Activated CD4-positive, CD25-positive, alpha-beta regulatory T cell (primary cell): ENCODE results near the gene MAGEB3.
"Not testable (repeated sequence)": the region's sequence is repeated elsewhere in the genome, so short reads cannot be mapped to it uniquely, and the experiment has no call there.

Source experiments
- DNase-seq, 4 experiments: peaks; one replicate each; lab custom pipeline; 2025; lab: John Stamatoyannopoulos, UW

MAGEB3 gene, protein sequence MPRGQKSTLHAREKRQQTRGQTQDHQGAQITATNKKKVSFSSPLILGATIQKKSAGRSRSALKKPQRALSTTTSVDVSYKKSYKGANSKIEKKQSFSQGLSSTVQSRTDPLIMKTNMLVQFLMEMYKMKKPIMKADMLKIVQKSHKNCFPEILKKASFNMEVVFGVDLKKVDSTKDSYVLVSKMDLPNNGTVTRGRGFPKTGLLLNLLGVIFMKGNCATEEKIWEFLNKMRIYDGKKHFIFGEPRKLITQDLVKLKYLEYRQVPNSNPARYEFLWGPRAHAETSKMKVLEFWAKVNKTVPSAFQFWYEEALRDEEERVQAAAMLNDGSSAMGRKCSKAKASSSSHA

DNA sequence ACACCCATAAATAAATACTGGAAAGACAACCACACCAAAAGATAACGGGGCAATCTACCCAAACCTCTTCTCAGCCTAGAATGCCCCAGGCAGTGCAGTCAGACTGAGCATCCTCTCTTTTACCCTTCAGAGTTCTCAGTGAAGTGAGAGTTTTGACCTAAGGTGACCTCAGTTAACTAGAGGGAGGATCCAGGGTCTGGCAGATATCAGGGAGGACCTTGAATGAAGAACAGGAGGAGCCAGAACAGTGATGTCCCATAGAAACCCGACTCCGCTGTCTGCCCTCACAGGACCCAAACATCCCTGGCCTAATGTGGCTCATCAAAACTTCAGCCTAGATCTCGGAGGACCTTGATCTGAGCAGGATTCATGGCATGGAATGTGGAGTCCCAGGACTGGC lies at the start of gene MAGEB3:
Gene MAGEB3, plus strand, starts transcription at position 263 of the 400 bp plus-strand sequence. CDS start 5,268 bp downstream, outside the sequence.
- no peak for DNase-seq

DNA sequence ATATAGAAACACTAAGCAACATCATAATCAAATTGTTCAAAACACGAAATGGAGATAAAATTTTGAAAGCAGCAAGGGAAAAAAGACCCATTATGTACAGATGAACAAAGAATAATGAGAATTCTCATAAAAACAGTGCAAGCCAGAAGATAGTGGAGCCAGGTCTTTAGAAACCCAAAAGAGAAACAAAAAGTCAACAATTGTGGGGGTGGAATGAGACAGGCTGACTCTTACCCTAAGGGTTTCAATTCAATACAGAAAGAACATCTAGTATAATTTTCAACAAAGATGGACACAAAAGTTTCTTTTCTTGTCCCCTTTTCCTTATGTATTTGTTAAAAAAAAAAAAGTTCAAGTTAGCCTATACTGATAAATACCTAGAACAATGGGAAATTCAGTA lies 49.1 kb upstream of the MAGEB3 start:
- no peak for DNase-seq

DNA sequence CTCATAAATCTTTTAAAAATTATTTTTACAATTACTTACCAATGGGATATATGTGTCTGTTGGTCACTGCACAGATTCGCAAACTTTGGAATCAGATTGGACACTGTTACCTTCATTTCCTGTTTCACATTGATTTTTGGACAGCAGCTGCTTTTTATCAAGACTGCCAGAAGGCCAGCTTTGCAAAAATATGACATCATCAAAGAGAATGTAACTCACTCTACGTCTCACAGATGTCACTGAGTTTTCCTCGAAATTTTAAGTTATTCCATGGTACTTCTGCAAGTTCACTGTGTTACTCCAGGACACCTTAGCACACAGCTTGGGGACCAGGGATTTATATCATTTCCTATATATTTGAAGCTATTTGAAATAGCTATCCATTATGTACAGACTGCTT lies 46.9 kb upstream of the MAGEB3 start:
- DNase-seq: no peak

DNA sequence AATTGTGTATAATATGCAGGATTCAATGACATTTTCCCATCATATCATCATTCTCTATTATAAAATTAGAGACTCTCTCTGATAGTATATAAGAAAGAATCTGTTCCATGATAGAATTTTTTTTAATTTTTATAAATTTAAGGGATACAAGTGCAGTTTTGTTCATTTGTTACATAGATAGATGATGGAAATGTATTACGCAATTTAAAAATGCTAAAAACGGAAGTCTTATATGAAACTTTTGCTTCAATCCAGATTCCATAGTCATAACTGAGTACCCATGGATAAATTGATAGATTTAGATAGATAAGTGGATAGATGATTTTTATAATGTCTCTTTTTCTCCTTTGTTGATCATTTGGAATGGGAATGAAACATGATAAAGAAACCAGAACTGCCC lies 40.0 kb upstream of the MAGEB3 start:
- no peak for DNase-seq

DNA sequence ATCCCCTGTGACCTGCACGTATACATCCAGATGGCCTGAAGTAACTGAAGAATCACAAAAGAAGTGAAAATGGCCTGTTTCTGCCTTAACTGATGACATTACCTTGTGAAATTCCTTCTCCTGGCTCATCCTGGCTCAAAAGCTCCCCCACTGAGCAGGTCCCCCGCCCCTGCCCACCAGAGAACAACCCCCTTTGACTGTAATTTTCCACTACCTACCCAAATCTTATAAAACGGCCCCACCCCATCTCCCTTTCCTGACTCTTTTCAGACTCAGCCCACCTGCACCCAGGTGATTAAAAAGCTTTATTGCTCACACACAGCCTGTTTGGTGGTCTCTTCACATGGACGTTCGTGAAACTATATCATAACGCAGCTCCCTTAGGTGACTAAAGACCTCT lies 36.5 kb upstream of the MAGEB3 start:
- DNase-seq: not testable (repeated sequence)

DNA sequence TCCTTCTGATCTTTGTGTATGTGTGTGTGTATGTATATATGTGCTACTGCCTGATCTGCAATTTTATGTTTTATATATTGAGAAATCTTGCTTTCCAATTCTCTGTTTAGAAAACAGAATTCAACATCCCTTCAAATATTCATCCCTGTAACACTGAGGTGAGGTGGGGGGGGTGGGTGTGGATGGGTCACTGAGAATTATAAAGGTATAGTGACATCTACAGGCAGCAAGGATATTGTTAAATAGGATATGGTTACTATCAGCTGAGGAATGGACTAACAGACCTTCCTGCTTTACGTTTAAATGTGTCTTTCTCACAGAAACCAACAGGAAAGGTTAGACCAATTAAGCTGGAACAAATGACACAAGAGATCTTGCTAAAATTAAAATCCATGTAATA lies 34.1 kb upstream of the MAGEB3 start:
- no peak for DNase-seq

DNA sequence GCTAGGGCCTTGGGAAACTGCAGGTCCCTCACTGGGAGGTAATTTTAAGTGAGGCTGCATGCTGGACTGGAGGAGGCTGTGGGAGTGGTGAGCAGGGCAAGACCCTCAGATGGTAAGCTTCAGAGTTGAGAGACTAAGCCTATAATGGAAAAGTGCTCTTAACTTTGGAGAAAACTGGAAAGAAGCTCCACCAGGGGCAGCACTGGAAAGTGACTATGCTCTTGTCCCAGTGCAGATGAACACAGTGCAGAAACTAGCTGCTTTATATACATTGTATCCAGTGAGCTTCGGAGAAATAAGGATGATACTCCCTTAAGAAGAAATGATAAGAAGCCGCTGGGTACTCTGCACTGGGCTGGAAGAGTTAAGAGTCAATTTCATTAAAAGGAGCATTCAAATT lies 18.3 kb upstream of the MAGEB3 start:
- no peak for DNase-seq

DNA sequence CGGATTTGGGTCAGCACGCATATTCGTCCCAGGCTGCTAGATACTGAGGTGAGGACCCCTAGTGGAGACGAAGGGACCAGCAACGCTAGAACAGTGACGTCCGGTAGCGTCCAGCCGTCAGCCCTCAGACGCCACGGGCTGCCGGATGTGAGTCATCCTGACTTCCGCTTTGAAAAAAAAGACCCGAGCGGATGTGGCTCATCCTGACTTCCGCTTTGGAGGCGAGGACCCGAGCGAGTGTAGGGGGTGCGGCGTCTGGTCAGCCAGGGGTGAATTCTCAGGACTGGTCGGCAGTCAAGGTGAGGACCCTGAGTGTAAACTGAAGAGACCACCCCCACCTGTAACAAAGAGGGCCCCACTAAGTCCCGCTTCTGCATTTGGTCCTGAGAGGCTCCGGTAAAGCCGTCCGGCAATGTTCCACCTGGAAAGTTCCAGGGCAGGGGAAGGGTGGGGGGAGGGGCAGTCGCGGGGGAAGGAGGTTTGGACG lies 15.1 kb upstream of the MAGEB3 start, which contains the start of gene MAGEB2:
Gene MAGEB2, plus strand, starts transcription at position 207 of the 487 bp plus-strand sequence. CDS start 3,018 bp downstream, outside the sequence.
- DNase-seq: no peak

DNA sequence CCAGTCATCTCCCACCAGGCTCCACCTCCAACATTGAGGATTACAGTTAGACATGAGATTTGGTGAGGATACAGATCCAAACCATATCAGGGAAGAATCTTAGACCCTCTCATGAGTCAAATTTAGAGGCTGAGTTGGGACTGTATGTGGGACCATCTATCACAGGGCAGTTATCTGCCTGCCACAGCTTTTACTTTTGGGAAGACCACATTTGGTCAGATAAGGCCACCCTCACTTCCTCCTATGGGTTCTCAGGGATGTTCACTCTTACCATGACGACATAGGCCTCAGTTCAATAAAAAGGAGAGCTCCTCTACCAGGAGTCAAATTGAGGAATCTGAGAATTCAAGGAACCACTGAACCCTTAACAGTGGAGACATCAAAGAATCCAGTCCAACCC lies 13.0 kb upstream of the MAGEB3 start:
- DNase-seq: no peak

DNA sequence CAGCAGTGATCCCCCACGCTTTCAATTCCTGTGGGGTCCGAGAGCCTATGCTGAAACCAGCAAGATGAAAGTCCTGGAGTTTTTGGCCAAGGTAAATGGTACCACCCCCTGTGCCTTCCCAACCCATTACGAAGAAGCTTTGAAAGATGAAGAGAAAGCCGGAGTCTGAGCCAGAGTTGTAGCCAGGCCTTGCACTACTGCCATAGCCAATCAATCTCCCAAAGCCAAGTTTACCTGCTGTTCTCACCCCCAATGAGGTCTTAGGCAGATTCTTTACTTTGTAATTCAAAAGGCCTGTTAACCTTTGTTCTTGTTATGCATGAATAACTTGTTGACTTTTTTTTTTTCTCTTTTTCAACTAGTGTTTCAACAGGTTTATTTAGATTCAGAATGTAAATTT lies 11.1 kb upstream of the MAGEB3 start:
- DNase-seq: no peak

DNA sequence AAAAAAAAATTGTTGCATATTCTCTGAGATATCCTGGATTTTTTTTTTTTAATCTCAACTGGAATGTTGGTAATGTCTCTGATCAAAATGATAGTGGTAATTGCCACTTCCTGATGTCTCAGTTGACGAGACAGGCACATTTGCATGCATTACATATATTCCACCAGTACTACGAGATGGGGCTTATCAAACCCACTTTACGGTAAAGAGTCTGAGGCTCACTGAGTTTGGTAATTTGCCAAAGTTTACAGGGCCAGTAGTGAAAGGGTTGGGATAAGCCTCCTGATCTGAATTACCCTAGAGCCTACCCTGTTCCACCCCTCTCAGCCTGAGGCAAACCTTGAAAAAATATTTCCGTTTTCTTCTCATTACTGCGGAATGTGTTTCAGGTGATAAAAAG lies 9.8 kb upstream of the MAGEB3 start:
- DNase-seq: no peak

DNA sequence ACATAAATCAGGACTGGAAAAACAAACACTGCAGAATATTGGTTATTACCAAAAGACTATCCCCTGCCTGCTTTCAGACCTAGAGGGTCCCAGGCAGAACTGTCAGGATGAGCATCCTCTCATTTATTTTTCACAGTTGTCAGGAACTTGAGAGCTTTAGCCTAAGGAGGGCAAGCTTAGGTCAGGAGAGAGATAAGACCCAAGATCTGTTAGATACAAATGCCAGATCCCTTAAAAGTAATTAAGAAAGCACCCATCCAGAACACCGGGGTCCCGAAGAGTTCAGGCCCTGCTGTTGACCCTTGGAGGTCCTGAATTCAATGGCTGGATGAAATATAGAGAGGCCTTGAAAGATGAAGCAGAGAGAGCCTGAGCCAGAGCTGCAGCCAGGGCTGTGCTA lies 5.9 kb upstream of the MAGEB3 start:
- no peak for DNase-seq

DNA sequence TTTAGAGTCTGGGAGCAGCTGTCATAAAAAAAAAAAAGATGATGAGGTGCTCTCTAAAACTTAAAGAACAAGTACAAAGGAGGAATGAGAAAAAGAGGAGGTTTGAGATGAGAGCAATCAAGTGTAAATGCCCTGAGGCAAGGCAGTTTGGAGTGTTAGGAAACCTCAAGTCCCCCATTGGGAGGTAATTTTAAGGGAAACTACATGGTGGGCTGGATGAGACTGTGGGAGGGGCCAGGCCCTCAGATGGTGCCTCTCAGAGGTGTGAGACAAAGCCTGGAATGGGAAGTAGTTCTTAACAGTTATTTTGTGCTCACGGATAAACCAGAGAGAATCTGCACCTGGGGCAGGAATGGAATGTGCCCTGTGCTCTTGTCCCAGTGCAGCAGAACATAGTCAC lies 1.9 kb upstream of the MAGEB3 start:
- DNase-seq: no peak

DNA sequence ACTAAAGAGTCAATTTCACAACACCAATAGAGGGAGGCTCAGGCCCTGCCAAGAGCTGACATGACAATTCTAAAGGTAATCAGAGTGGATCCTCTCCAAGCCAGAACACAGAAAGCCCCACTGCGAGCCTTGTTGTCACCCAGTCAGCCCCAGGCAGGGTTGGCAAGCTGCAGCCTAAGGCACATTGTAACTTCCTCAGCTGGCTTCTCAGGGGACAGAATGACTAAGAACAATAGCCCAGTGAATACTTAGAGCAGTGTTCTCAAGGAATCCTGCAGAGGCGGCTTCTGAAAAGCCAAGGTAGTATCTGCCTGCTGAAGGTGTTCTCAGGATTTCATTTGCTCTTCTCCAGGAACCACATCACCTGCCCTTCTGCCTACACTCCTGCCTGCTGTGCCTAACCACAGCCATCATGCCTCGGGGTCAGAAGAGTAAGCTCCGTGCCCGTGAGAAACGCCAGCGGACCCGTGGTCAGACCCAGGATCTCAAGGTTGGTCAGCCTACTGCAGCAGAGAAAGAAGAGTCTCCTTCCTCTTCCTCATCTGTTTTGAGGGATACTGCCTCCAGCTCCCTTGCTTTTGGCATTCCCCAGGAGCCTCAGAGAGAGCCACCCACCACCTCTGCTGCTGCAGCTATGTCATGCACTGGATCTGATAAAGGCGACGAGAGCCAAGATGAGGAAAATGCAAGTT lies 11.4 kb downstream of the MAGEB3 start, which contains the start of gene MAGEB4:
Gene MAGEB4, plus strand, starts transcription at position 277 of the 692 bp plus-strand sequence. Its CDS starts 136 bp downstream, at position 413.
- no peak for DNase-seq

DNA sequence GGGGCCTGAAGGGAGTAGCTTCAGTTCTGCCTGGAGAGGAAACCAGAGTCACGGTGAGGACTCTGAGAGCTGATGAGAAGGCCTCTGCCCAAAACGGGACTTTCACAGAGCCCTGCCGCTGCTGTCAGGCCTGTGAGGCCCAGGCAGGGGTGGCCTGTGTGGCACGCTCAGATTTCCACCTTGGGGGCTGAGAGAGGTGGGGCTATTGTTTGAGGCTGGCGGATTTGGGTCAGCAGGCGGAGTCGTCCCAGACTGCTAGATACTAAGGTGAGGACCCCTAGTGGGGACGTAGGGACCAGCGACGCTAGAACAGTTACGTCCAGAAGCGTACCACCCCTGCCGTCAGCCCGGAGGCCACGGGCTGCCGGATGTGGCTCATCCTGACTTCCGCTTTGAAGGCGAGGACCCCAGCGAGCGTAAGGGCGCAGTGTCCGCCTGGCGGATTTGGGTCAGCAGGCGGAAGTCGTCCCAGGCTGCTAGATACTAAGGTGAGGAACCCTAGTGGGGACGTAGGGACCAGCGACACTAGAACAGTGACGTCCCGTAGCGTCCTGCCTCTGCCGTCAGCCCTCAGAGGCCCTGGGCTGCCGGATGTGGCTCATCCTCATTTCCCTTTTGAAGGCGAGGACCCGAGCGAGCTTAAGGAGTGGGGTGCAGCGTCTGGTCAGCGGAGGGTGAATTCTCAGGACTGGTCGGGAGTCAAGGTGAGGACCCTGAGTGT lies 16.5 kb downstream of the MAGEB3 start, which contains the start of gene MAGEB1:
Gene MAGEB1, plus strand, starts transcription at position 378 of the 721 bp plus-strand sequence. CDS start 3,348 bp downstream, outside the sequence.
- DNase-seq: no peak

DNA sequence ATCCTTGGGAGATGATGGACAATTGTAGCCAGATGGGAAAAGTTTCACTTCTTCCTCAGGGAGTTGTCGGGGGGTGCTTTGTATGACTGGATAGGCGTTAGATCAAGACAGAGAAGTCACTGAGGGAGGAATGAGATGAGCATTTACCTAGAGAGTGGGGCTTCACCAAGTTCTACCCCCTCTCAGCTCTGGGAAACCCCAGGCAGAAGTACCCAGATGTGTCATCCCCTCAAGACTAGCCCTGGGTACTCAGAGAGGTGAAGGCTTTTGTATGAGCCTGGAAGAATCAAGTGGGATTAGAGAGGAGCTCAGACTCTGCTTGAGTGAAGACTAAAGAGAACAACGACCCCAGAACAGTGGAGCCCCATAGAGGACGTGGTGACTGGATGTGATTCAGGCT lies 18.4 kb downstream of the MAGEB3 start:
- no peak for DNase-seq

DNA sequence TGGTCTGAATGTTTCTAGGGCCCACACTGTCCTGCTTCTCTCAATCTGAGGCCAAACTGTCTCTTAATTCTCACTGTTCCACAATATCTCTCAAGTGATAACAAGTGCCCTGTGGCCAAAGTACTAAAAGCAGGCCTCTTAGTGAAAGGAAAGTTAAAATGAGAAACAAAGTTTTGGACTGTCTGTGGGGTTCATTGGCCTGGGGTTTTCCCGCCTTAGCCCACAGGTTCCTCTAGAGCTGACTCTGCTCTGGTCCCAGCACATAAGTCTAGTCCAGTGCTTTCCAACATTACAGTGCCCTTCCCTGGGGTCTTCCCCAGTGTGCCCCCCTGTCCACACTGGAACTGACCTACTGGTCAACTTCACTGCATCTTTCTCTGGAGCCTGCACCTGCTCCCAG lies 22.8 kb downstream of the MAGEB3 start:
- DNase-seq: no peak

DNA sequence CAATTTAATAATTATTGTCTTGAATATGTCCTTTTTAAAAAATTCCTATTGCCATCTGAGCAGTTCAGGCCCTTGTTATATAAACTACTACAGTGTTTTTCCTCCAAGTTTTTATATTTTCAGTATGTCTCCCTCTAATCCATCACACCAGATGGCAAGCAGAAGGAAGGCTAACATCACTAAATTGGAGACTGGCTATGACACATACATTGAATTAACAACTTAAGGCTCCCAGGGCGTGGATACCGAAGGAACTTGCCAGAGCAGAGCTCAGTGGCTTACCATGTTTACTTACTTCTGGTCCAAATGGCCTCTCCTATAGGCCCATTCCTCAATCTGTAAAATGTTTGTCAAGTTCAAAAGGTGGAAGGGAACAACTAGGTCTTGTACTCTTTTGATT lies 29.5 kb downstream of the MAGEB3 start:
- no peak for DNase-seq

DNA sequence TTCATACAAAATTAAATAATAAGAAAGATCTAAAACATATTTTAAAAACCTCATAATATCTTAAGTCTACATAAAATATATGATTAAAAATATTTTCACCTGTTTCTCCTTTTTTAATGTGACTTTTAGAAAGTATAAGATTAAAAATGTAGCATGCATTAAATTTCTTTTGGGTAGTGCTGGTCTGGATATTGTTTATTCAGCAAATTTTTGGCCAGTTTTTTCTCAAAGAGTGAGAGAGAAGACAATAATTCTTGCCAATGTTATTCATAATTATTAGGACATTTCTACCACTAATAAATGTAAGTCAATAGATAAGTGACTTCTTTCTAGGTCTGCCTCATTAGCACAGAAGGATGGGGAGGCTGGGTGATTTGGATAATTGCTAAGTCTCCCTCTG lies 30.6 kb downstream of the MAGEB3 start:
- no peak for DNase-seq

DNA sequence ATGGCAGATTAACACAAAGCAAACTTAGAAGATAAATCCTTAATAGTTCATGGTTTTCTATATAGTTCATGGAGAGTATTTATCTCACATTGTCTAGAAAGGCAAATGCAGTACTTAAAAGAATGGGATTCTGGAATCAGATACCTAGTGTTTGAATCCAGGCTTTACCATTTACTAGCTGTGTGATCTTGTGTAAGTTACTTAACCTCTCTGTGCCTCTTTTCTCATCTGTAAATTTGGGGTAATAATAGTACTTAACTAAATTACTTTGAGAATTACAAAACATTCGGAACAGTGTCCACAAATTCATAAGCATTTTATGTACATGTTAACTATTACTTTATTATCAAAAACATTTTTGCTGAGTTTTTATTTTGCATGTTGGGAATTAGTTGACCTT lies 32.3 kb downstream of the MAGEB3 start:
- DNase-seq: no peak

DNA sequence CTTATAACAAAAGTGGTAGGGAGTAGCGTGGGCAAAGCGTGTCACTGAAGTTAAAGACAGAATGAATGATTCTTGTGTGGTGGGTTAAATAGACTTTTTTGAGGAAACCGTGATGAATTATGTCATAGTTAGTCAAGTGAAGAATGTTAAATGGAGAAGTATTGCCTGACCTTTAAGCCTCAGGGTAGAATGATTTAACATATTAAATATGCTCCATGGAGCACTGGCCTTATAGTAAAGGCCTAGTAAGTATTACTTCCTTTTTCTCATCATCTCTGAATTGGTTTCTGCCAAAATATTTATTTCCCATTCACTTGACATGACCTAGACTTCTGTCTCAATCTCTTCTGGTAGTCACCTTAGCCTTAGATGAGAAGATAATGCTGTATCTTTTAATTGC lies 40.2 kb downstream of the MAGEB3 start:
- DNase-seq: no peak

DNA sequence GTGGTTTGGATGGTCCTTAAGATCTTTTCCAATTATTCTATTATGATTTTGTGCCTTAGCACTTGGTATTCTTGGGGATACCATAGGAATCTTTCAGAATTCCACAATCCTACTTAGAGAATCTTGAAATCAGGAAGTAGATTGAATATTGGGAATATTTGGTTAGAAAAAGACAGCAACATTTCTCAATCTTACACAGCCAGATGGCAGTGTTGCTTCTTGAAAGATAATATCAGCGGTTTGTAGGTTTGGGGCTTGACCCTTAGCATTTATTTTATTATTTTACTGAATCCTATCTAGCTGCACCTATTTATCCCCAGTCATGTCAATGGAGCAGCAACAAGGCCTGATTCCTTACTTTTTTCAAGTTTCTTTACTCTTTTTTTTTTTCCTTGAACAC lies 45.0 kb downstream of the MAGEB3 start:
- no peak for DNase-seq
